ENCODE measurements around the gene PDSS2. TPM values are rescaled to one million over a fixed set of nuclear protein-coding genes. Genes with fewer than 3 reads are reported as not detected.

The PDSS2 gene
- total RNA-seq, 1 donor from 2014 or later = 19.7 TPM

DNA sequence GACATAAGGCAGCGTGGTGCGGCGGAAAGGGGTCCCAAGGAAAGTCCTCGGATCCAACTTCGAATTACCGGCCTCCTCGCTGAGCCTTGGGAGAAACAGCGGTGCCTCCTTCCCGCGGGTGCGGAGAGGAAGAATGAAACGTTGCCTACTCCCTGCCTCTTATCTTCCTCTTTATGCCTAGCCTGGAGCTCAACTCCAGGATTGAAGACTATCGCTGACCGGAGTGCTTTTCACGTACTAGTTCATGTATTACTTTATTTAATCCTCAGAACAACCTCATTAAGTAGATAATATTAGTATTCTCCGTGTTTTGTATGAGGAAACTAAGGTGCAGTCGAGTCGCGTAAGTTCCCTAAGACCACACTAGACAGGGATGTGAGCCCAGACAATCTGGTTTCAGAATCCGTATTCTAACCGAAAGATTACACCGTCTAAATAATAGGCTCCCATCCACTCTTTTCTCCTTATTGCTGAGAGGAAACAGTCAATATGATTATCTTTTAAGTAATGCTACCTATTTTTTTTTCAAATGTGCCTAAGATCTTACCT lies 793 bp upstream of the PDSS2 start:
- no peak for DNase-seq
- Histone ChIP-seq H3K27me3 (ENCODE audit: low read depth) (no peaks in the 10 kb centered on the region), H3K27ac (replicated peaks) (peak overlapping the region; percentile 95), H3K36me3 (no peaks in the 10 kb centered on the region), H3K4me1 (peaks cover 39% of the 10 kb centered on the region), H3K9me3 (replicated peaks) (no peaks in the 10 kb centered on the region), H3K4me3 (peak overlapping the region; percentile 88)
- intact Hi-C loops (cut with micrococcal nuclease) = no loop called here
- TF ChIP-seq, protein P1, sequence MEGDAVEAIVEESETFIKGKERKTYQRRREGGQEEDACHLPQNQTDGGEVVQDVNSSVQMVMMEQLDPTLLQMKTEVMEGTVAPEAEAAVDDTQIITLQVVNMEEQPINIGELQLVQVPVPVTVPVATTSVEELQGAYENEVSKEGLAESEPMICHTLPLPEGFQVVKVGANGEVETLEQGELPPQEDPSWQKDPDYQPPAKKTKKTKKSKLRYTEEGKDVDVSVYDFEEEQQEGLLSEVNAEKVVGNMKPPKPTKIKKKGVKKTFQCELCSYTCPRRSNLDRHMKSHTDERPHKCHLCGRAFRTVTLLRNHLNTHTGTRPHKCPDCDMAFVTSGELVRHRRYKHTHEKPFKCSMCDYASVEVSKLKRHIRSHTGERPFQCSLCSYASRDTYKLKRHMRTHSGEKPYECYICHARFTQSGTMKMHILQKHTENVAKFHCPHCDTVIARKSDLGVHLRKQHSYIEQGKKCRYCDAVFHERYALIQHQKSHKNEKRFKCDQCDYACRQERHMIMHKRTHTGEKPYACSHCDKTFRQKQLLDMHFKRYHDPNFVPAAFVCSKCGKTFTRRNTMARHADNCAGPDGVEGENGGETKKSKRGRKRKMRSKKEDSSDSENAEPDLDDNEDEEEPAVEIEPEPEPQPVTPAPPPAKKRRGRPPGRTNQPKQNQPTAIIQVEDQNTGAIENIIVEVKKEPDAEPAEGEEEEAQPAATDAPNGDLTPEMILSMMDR (IDR thresholded peaks at IDR 0.05; ENCODE audit: borderline replicate concordance) = no peak

DNA sequence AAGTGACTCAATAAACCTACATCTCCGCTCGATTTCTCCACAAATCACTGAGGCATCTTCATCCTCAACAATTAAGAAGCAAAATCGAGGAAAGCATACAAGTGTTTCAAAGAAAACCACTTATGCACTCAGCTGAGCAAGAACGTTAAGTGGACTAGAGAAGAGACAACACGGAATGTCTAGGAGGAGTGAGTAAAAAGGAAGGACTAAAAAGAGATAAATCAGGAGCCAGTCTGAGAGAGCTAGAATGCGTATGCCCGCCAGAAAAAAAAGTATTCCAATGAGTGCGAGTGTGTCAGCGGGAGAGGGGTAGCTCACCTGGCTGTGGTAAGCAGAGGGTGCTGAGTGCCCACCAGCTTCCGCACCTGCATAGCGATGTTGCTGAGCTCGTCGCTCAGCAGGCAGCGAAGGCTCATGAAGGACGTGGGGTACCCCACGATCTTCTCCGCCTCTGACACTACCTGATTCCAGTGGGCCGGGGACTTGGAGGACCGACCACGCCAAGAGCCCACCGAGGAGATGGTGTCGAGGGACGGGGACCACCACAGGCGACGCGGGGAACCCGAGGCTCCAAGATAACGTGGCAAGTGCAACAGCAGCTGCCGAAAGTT lies 587 bp downstream of the PDSS2 start:
- DNase-seq = peak; percentile 22
- Histone ChIP-seq H3K27me3 (ENCODE audit: low read depth) (no peaks in the 10 kb centered on the region), H3K4me1 (peaks cover 39% of the 10 kb centered on the region), H3K9me3 (replicated peaks) (no peaks in the 10 kb centered on the region), H3K4me3 (peak overlapping the region; percentile 88), H3K36me3 (no peaks in the 10 kb centered on the region), H3K27ac (replicated peaks) (peak overlapping the region; percentile 95)
- intact Hi-C loops (cut with micrococcal nuclease) = no loop called here
- TF ChIP-seq, protein P1 (IDR thresholded peaks at IDR 0.05; ENCODE audit: borderline replicate concordance) = no peak

DNA sequence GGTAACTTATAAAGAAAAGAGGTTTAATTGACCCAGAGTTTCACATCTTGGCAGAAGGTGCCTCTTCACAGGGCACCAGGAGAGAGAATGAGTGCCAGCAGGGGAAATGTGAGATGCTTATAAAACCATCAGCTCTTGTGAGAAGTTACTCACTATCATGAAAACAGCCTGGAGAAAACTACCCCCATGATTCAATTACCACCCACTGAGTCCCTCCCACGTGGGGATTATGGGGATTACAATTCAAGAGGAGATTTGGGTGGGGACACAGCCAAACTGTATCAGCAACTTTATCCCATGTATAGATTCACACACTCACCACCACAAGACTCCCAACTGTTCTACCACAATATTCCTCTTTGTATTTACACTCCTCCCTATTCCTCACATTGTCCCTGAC lies 10.6 kb downstream of the PDSS2 start:
- no peak overlapping the region for H3K4me3 ChIP-seq
- intact Hi-C loops (cut with micrococcal nuclease) = no loop called here

DNA sequence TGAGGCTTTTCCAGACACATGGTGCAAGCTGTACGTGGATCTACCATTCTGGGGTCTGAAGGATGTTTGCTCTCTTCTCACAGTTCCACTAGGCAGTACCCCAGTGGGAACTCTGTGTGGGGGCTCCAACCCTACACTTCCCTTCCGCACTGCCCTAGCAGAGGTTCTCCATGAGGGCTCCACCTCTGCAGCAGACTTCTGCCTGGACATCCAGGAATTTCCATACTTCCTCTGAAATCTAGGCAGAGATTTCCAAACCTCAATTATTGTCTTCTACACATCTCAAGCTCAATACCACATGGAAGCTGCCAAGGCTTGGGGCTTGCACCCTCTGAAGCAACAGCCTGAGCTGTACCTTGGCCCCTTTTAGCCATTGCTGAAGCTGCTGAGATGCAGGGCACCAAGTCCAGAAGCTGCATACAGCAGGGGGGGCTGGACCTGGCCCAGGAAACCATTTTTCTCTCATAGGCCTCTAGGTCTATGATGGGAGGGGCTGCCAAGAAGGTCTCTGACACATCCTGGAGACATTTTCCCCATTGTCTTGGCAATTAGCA lies 11.6 kb downstream of the PDSS2 start:
- H3K27me3 ChIP-seq (ENCODE audit: low read depth) = no peaks in the 10 kb centered on the region
- peaks cover 26% of the 10 kb centered on the region for H3K9me3 ChIP-seq (replicated peaks)
- DNase-seq = no peak
- peaks cover 9% of the 10 kb centered on the region for H3K4me1 ChIP-seq
- intact Hi-C loops (cut with micrococcal nuclease) = no loop called here
- no peak overlapping the region for H3K4me3 ChIP-seq
- H3K36me3 ChIP-seq = peaks cover 15% of the 10 kb centered on the region
- no peak overlapping the region for H3K27ac ChIP-seq (replicated peaks)
- TF ChIP-seq, protein P1 (IDR thresholded peaks at IDR 0.05; ENCODE audit: borderline replicate concordance) = no peak

More for the DNA sequence above, 10.6 kb downstream of the PDSS2 start:
- peaks cover 26% of the 10 kb centered on the region for H3K9me3 ChIP-seq (replicated peaks)
- H3K36me3 ChIP-seq = peaks cover 15% of the 10 kb centered on the region
- H3K4me1 ChIP-seq = peaks cover under 1% of the 10 kb centered on the region
- no peaks in the 10 kb centered on the region for H3K27me3 ChIP-seq (ENCODE audit: low read depth)
- no peak for DNase-seq
- no peak overlapping the region for H3K27ac ChIP-seq (replicated peaks)
- TF ChIP-seq, protein P1 (IDR thresholded peaks at IDR 0.05; ENCODE audit: borderline replicate concordance) = no peak

DNA sequence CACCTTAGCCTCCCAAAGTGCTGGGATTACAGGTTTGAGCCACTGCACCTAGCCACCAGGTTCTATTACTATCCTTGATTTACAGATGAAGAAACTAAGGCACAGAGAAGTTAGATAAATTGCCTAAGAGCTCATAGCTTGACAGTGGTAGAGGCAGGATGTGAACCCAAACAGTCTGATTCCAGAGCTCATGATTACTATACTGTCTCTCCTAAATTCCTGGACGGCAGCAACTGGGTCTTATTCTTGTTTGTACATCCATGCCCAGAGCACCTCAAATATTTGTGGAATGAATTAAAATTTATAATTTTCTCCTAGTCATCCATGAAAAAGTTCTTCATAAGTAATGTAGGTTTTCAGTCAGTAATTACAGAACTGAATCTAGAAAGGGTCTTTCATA lies 15.1 kb downstream of the PDSS2 start:
- intact Hi-C loops (cut with micrococcal nuclease) = no loop called here
- TF ChIP-seq, protein P1 (IDR thresholded peaks at IDR 0.05; ENCODE audit: borderline replicate concordance) = no peak
- Histone ChIP-seq H3K27ac (replicated peaks) (no peak overlapping the region), H3K27me3 (ENCODE audit: low read depth) (no peaks in the 10 kb centered on the region), H3K4me1 (peaks cover 9% of the 10 kb centered on the region), H3K36me3 (peaks cover 6% of the 10 kb centered on the region), H3K9me3 (replicated peaks) (peaks cover 26% of the 10 kb centered on the region), H3K4me3 (no peak overlapping the region)
- no peak for DNase-seq
